B cell (primary cell): ENCODE results near the gene TOM1L2. TPM values are rescaled to one million over a fixed set of nuclear protein-coding genes. Genes with fewer than 3 reads are reported as not detected.

Experiments used
- ATAC-seq: fragments of 200-7000 bp; cut with Tn5 transposase; one replicate; pipeline ENCODE4 v1.10.0; 2021; ENCODE audit warnings: low read depth, mild to moderate bottlenecking, moderate number of reproducible peaks, moderate library complexity
- CTCF ChIA-PET: fragments of 350-600 bp; sonication (Branson Sonifier 250); formaldehyde crosslinking; loops from one replicate; lab custom pipeline; 2021; ENCODE audit warnings: antibody characterized with exemption, inconsistent platforms; lab: Charles Lee
- POLR2A ChIA-PET: fragments of 350-600 bp; sonication (Branson Sonifier 250); formaldehyde crosslinking; loops from one replicate; lab custom pipeline; 2021; ENCODE audit warnings: antibody characterized with exemption; lab: Charles Lee
- DNase-seq: peaks from one replicate; pipeline ENCODE4 v3.0.0; 2013
- H2AFZ ChIP-seq: 2 replicates; pipeline ENCODE4 v1.6.1; 2012; ENCODE audit warnings: mild to moderate bottlenecking, low read depth, low read length; ENCODE audit not compliant: insufficient read depth, poor library complexity, severe bottlenecking
- H3K27ac ChIP-seq, 2 donors: 1 replicate in 1 of 2; 2 replicates in 1 of 2; pipeline ENCODE4 v1.5.1; 2012 to 2013; ENCODE audit warnings: low read length in 2 of 2, mild to moderate bottlenecking in 2 of 2, moderate library complexity in 1 of 2
- H3K27me3 ChIP-seq, 4 experiments: fragments of 200-600 bp in 1 of 4; sonication (generic) in 1 of 4; replicated peaks in 1 of 4; 1 replicate in 2 of 4; 2 replicates in 2 of 4; pipeline versions ENCODE4 v1.6.1 to v1.7.0; 2013 to 2016; ENCODE audit warnings: low read length in 3 of 4, mild to moderate bottlenecking in 2 of 4, mixed read lengths in 1 of 4, moderate library complexity in 1 of 4; ENCODE audit not compliant: insufficient read depth in 4 of 4, control insufficient read depth in 3 of 4; ENCODE audit errors: control extremely low read depth in 1 of 4
- H3K36me3 ChIP-seq, 2 experiments: replicated peaks in 1 of 2; 1 replicate in 1 of 2; 2 replicates in 1 of 2; pipeline versions ENCODE4 v1.6.1 to v1.7.1; 2013; ENCODE audit warnings: low read length in 1 of 2; ENCODE audit not compliant: insufficient read depth in 2 of 2, control insufficient read depth in 1 of 2; ENCODE audit errors: control extremely low read depth in 1 of 2, extremely low read depth in 1 of 2
- H3K4me1 ChIP-seq, 2 donors: fragments of 200-600 bp in 1 of 2; sonication (generic) in 1 of 2; 1 replicate in 1 of 2; 2 replicates in 1 of 2; pipeline versions ENCODE4 v1.5.1 to v1.6.1; 2013 to 2017; ENCODE audit warnings: low read length in 2 of 2; ENCODE audit not compliant: control insufficient read depth in 2 of 2, insufficient read depth in 2 of 2
- H3K4me2 ChIP-seq: replicated peaks from 2 replicates; pipeline ENCODE3; 2012; ENCODE audit warnings: mild to moderate bottlenecking, low read depth, low read length; ENCODE audit not compliant: poor library complexity, severe bottlenecking
- H3K4me3 ChIP-seq, 5 experiments: fragments of 200-600 bp in 1 of 5; sonication (generic) in 1 of 5; 1 replicate in 3 of 5; 2 replicates in 2 of 5; pipeline versions ENCODE4 v1.5.1 to v1.7.0; 2011 to 2016; ENCODE audit warnings: low read length in 4 of 5, mild to moderate bottlenecking in 4 of 5, low read depth in 2 of 5, control low read depth in 1 of 5, moderate library complexity in 1 of 5; ENCODE audit not compliant: insufficient read depth in 1 of 5; ENCODE audit errors: control extremely low read depth in 1 of 5, extremely low read depth in 1 of 5
- H3K79me2 ChIP-seq: fragments of 200-600 bp; sonication (generic); one replicate; pipeline ENCODE4 v1.6.0; 2016; ENCODE audit warnings: low read length; ENCODE audit not compliant: control insufficient read depth, insufficient read depth
- H3K9ac ChIP-seq: fragments of 200-600 bp; sonication (generic); 2 replicates; pipeline ENCODE4 v1.6.1; 2017; ENCODE audit warnings: mild to moderate bottlenecking, low read length, moderate library complexity
- H3K9me3 ChIP-seq, 3 donors: one replicate each; pipeline versions ENCODE4 v1.6.1 to v1.7.1; 2013; ENCODE audit warnings: low read length in 2 of 3; ENCODE audit not compliant: control insufficient read depth in 2 of 3, insufficient read depth in 1 of 3; ENCODE audit errors: control extremely low read depth in 1 of 3
- H4K20me1 ChIP-seq: 2 replicates; pipeline ENCODE4 v1.6.0; 2012; ENCODE audit warnings: mild to moderate bottlenecking, low read length; ENCODE audit not compliant: insufficient read depth, control insufficient read depth, poor library complexity, severe bottlenecking
- H3K27ac Mint-ChIP-seq: one replicate; pipeline ENCODE4 v1.8.0; 2021; ENCODE audit warnings: mixed read lengths
- H3K27me3 Mint-ChIP-seq: one replicate; pipeline ENCODE4 v1.8.0; 2021; ENCODE audit warnings: mixed read lengths
- H3K4me1 Mint-ChIP-seq: one replicate; pipeline ENCODE4 v1.8.0; 2021; ENCODE audit warnings: mixed read lengths
- H3K4me3 Mint-ChIP-seq: one replicate; pipeline ENCODE4 v1.8.0; 2021; ENCODE audit warnings: mixed read lengths
- H3K9me3 Mint-ChIP-seq: one replicate; pipeline ENCODE4 v1.8.0; 2022; ENCODE audit warnings: mixed read lengths; ENCODE audit not compliant: insufficient read depth
- EZH2 ChIP-seq: IDR thresholded peaks from 2 replicates; pipeline ENCODE4 v1.6.1; 2012; ENCODE audit warnings: borderline replicate concordance, low read depth, mild to moderate bottlenecking, moderate library complexity, low read length; ENCODE audit not compliant: insufficient read depth, poor library complexity, severe bottlenecking
- WGBS: methylation state at CpG from one replicate; pipeline ENCODE4 v1.1.5; 2013; ENCODE audit warnings: missing lambda C conversion rate; ENCODE audit not compliant: insufficient coverage; 5-methylcytosine and 5-hydroxymethylcytosine counted together
- intact Hi-C: fragments of 100-400 bp; cut with micrococcal nuclease; formaldehyde crosslinking; loops from one replicate; pipeline ENCODE4 v1.10.0; 2022
- polyA plus RNA-seq: library from polyadenylated mRNA; depleted of rRNA; stranded (reverse); fragments of >200 nt; gene quantifications from 2 replicates; pipeline ENCODE4 v1.2.3, GENCODE V29; 2012
- total RNA-seq, 2 donors: library from RNA; stranded (reverse); fragments of 120-200 nt in 1 of 2; gene quantifications; 1 replicate in 1 of 2; 2 replicates in 1 of 2; pipeline versions ENCODE4 v1.2.3 to v1.2.4, GENCODE V29; 2013 to 2022
- TF ChIP-seq, protein P1 (sequence below): fragments of 200-600 bp; IDR thresholded peaks from one replicate; pipeline ENCODE4 v1.8.0; 2022; ENCODE audit warnings: antibody characterized with exemption, mild to moderate bottlenecking

The TOM1L2 gene
- total and polyA plus RNA-seq, 2 donors (not counting 1 experiment from before 2014, with no cell fraction given), result 25.1 to 29.7 TPM

DNA sequence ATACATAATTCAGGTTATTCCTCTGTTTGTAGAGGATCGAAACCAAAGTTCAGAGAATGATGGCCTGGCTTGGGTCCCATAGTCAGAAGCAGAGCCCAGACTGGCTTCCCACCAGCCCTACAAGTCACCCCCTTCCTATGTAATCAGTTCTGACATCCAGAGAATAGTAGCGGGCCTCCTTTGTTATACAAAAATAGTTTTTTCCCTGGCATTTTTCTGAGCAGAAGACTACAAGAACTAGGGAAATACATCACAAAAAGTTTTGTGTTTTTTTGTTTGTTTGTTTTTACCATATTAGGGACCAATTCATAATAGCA, 47.6 kb upstream of the TOM1L2 start:
- H2AFZ ChIP-seq, result no peak overlapping the region
- TF ChIP-seq EZH2, result no peak
- TF ChIP-seq, protein P1, sequence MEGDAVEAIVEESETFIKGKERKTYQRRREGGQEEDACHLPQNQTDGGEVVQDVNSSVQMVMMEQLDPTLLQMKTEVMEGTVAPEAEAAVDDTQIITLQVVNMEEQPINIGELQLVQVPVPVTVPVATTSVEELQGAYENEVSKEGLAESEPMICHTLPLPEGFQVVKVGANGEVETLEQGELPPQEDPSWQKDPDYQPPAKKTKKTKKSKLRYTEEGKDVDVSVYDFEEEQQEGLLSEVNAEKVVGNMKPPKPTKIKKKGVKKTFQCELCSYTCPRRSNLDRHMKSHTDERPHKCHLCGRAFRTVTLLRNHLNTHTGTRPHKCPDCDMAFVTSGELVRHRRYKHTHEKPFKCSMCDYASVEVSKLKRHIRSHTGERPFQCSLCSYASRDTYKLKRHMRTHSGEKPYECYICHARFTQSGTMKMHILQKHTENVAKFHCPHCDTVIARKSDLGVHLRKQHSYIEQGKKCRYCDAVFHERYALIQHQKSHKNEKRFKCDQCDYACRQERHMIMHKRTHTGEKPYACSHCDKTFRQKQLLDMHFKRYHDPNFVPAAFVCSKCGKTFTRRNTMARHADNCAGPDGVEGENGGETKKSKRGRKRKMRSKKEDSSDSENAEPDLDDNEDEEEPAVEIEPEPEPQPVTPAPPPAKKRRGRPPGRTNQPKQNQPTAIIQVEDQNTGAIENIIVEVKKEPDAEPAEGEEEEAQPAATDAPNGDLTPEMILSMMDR, result no peak
- Mint-ChIP-seq H3K9me3 (no peaks in the 10 kb centered on the region), H3K4me3 (no peak overlapping the region), H3K4me1 (no peaks in the 10 kb centered on the region), H3K27ac (no peak overlapping the region), H3K27me3 (no peaks in the 10 kb centered on the region)
- peaks cover 5% of the 10 kb centered on the region for H3K79me2 ChIP-seq
- H3K9ac ChIP-seq, result no peak overlapping the region
- DNase-seq (no peak), ATAC-seq (no peak)
- no peaks in the 10 kb centered on the region for H3K9me3 ChIP-seq
- H3K4me2 ChIP-seq, result no peak overlapping the region
- H3K27ac ChIP-seq, result no peak overlapping the region
- WGBS, result 100% methylated on average over 1 of the region's 2 CpGs
- intact Hi-C loops, result no loop called here
- ChIA-PET POLR2A (no interaction called here), CTCF (interaction anchor here (0.7 kb wide), 1 partner anchor 114 kb away, joined by 3 read pairs; no protein-coding TSS in a partner anchor)
- peaks cover 5 to 64% of the 10 kb centered on the region in 2 experiments for H3K36me3 ChIP-seq
- H3K27me3 ChIP-seq, result no peaks in the 10 kb centered on the region
- H4K20me1 ChIP-seq, result no peaks in the 10 kb centered on the region
- no peaks in the 10 kb centered on the region for H3K4me1 ChIP-seq
- no peak overlapping the region for H3K4me3 ChIP-seq

DNA sequence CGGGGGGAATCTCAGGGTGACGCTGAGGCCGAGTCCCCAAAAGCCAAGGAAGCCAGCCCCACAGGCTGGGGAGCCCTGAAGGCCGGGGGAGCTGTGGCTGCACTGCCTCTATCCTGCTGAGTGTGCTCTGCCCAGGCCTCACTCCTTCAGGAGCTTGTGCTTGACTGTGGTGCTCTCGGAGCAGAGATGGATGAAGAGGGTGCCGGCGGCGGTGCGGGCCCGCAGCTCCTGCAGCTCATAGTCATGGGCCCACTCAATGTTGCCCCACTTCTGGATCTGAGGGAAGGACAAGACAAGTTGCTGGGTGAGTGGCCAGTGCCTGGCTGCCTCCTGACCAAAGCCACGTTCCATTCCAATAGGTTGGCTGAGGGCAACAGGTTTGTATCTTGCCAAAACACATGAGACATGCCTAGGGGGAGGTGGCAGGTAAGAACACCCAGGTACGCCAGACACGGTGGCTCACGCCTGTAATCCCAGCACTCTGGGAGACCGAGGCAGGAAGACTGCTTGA, 46.3 kb upstream of the TOM1L2 start:
- 100% methylated on average over 12 of the region's 15 CpGs for WGBS
- H3K4me1 ChIP-seq, result no peaks in the 10 kb centered on the region
- no peak overlapping the region for H3K27ac ChIP-seq

More for the DNA sequence above, 46.3 kb upstream of the TOM1L2 start:
- H4K20me1 ChIP-seq, result no peaks in the 10 kb centered on the region
- H3K36me3 ChIP-seq, result peaks cover 5 to 60% of the 10 kb centered on the region in 2 experiments
- H3K9me3 ChIP-seq, result no peaks in the 10 kb centered on the region
- no peak overlapping the region for H3K4me3 ChIP-seq
- TF ChIP-seq EZH2, result no peak
- TF ChIP-seq, protein P1, result no peak
- H3K79me2 ChIP-seq, result peaks cover 4% of the 10 kb centered on the region
- no peaks in the 10 kb centered on the region for H3K9me3 Mint-ChIP-seq
- POLR2A ChIA-PET, result no interaction called here
- no peak overlapping the region for H3K27ac Mint-ChIP-seq
- H2AFZ ChIP-seq, result no peak overlapping the region
- no peaks in the 10 kb centered on the region for H3K27me3 Mint-ChIP-seq
- CTCF ChIA-PET, result no interaction called here
- intact Hi-C loops, result no loop called here
- DNase-seq, result no peak
- no peaks in the 10 kb centered on the region for H3K4me1 Mint-ChIP-seq
- no peak overlapping the region for H3K4me3 Mint-ChIP-seq
- no peak for ATAC-seq
- no peak overlapping the region for H3K9ac ChIP-seq
- no peak overlapping the region for H3K4me2 ChIP-seq
- no peaks in the 10 kb centered on the region for H3K27me3 ChIP-seq
